MM.1S (cell line): ENCODE results near the gene SMYD1.

Source experiments
- EZH2 ChIP-seq: fragments of 300-600 bp; sonication (generic); optimal IDR thresholded peaks from 2 replicates; pipeline ENCODE3; 2017; ENCODE audit warnings: low read depth, mild to moderate bottlenecking, antibody characterized with exemption, low read length, mixed read lengths
- EZH2phosphoT487 ChIP-seq: fragments of 300-600 bp; sonication (generic); IDR thresholded peaks from 2 replicates; pipeline ENCODE4 v1.6.1; 2018; ENCODE audit warnings: antibody characterized with exemption, low read length
- TF ChIP-seq, protein P1 (sequence below): fragments of 300-600 bp; sonication (generic); IDR thresholded peaks from 2 replicates; pipeline ENCODE4 v1.5.1; 2016; ENCODE audit warnings: antibody characterized with exemption, low read length, mixed read lengths

GRCh38 chr2:88144271-88144670 is 76.6 kb downstream of the SMYD1 start:
- TF ChIP-seq, protein P1, sequence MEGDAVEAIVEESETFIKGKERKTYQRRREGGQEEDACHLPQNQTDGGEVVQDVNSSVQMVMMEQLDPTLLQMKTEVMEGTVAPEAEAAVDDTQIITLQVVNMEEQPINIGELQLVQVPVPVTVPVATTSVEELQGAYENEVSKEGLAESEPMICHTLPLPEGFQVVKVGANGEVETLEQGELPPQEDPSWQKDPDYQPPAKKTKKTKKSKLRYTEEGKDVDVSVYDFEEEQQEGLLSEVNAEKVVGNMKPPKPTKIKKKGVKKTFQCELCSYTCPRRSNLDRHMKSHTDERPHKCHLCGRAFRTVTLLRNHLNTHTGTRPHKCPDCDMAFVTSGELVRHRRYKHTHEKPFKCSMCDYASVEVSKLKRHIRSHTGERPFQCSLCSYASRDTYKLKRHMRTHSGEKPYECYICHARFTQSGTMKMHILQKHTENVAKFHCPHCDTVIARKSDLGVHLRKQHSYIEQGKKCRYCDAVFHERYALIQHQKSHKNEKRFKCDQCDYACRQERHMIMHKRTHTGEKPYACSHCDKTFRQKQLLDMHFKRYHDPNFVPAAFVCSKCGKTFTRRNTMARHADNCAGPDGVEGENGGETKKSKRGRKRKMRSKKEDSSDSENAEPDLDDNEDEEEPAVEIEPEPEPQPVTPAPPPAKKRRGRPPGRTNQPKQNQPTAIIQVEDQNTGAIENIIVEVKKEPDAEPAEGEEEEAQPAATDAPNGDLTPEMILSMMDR: no peak
- TF ChIP-seq EZH2 (no peak), EZH2phosphoT487 (no peak)
